Neural progenitor cell (in vitro differentiated cells): ENCODE data around the gene USP37. TPM values are rescaled to one million over a fixed set of nuclear protein-coding genes. Genes with fewer than 3 reads are reported as not detected.

Experiments
- DNase-seq: peaks from one replicate; pipeline ENCODE4 v3.0.0-alpha.2; 2016; ENCODE audit warnings: low spot score
- H2AFZ ChIP-seq: fragments of 200-600 bp; sonication (generic); replicated peaks from 2 replicates; pipeline ENCODE4 v1.6.1; 2016; ENCODE audit warnings: antibody characterized with exemption
- H3F3A ChIP-seq: fragments of 200-600 bp; sonication (generic); 2 replicates; pipeline ENCODE4 v1.6.1; 2016; ENCODE audit warnings: antibody characterized with exemption, low read depth
- H3K27ac ChIP-seq: fragments of 200-600 bp; sonication (generic); 2 replicates; pipeline ENCODE4 v1.5.1; 2016; ENCODE audit warnings: mild to moderate bottlenecking
- H3K27me3 ChIP-seq: fragments of 200-600 bp; sonication (generic); 2 replicates; pipeline ENCODE4 v1.6.1; 2016; ENCODE audit warnings: mild to moderate bottlenecking, moderate library complexity
- H3K36me3 ChIP-seq: fragments of 200-600 bp; sonication (generic); 2 replicates; pipeline ENCODE4 v1.5.1; 2016
- H3K4me1 ChIP-seq: fragments of 200-600 bp; sonication (generic); 2 replicates; pipeline ENCODE4 v1.6.1; 2016; ENCODE audit warnings: mixed run types
- H3K4me2 ChIP-seq: fragments of 200-600 bp; sonication (generic); 2 replicates; pipeline ENCODE4 v1.6.1; 2016
- H3K4me3 ChIP-seq: fragments of 200-600 bp; sonication (generic); 2 replicates; pipeline ENCODE4 v1.5.1; 2016
- H3K79me2 ChIP-seq: fragments of 200-600 bp; sonication (generic); 2 replicates; pipeline ENCODE4 v1.6.1; 2016; ENCODE audit warnings: low read depth
- H3K9ac ChIP-seq: fragments of 200-600 bp; sonication (generic); 2 replicates; pipeline ENCODE4 v1.6.1; 2016
- H3K9me3 ChIP-seq: fragments of 200-600 bp; sonication (generic); 2 replicates; pipeline ENCODE4 v1.5.1; 2016; ENCODE audit warnings: low read depth
- H4K20me1 ChIP-seq: fragments of 200-600 bp; sonication (generic); 2 replicates; pipeline ENCODE4 v1.6.1; 2016; ENCODE audit warnings: low read depth
- H3K27ac Mint-ChIP-seq: 3 replicates; pipeline ENCODE4 v1.8.0; 2021; ENCODE audit warnings: mixed read lengths
- H3K27me3 Mint-ChIP-seq: 2 replicates; pipeline ENCODE4 v1.8.0; 2022; ENCODE audit warnings: low read depth, mild to moderate bottlenecking, inconsistent platforms, moderate library complexity, mixed read lengths; ENCODE audit not compliant: insufficient read depth
- H3K36me3 Mint-ChIP-seq: 3 replicates; pipeline ENCODE4 v1.8.0; 2021; ENCODE audit warnings: mixed read lengths
- H3K4me1 Mint-ChIP-seq: 3 replicates; pipeline ENCODE4 v1.8.0; 2021; ENCODE audit warnings: mixed read lengths
- H3K4me3 Mint-ChIP-seq: 3 replicates; pipeline ENCODE4 v1.8.0; 2021; ENCODE audit warnings: mild to moderate bottlenecking, moderate library complexity, mixed read lengths
- H3K9me3 Mint-ChIP-seq: 3 replicates; pipeline ENCODE4 v1.8.0; 2020; ENCODE audit warnings: mixed read lengths
- CTCF ChIP-seq: fragments of 200-600 bp; sonication (generic); IDR thresholded peaks from 2 replicates; pipeline ENCODE4 v1.5.1; 2017; ENCODE audit warnings: antibody characterized with exemption, mild to moderate bottlenecking
- EZH2 ChIP-seq: fragments of 200-600 bp; sonication (generic); IDR thresholded peaks from 2 replicates; pipeline ENCODE4 v1.6.1; 2017; ENCODE audit warnings: antibody characterized with exemption, mild to moderate bottlenecking, moderate library complexity
- EZH2phosphoT487 ChIP-seq: fragments of 200-600 bp; sonication (generic); IDR thresholded peaks from 2 replicates; pipeline ENCODE4 v1.6.1; 2017; ENCODE audit warnings: antibody characterized with exemption
- total RNA-seq: library from RNA; depleted of rRNA; stranded (reverse); fragments of >200 nt; gene quantifications from 2 replicates; pipeline ENCODE4 v1.2.3, GENCODE V29; 2015; ENCODE audit warnings: low replicate concordance

Gene USP37
- total RNA-seq, 1 donor from 2014 or later = 35.1 TPM

DNA sequence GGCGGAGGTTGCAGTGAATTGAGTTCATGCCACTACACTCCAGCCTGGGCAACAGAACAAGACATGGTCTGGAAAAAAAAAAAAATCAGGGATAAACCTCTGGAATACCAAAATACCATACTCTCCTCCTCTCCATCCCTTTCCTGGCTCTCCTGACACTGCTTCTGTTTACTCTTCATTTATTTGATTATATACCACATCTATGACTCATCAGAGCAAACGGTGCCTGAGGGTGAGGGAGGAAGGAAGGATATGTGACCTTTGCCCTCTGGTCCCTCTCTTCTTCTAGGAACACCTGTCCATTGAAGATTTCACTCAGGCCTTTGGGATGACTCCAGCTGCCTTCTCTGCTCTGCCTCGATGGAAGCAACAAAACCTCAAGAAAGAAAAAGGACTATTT lies 119.2 kb downstream of the USP37 start:
- DNase-seq = no peak
- no peaks in the 10 kb centered on the region for H3K27me3 Mint-ChIP-seq
- H3K9me3 Mint-ChIP-seq = no peaks in the 10 kb centered on the region
- H3K9ac ChIP-seq = no peak overlapping the region
- TF ChIP-seq EZH2 (no peak), CTCF (no peak)
- no peak overlapping the region for H3K27ac Mint-ChIP-seq
- H3K4me3 Mint-ChIP-seq = no peak overlapping the region
- H3K27ac ChIP-seq = no peak overlapping the region
- H3K9me3 ChIP-seq = no peaks in the 10 kb centered on the region
- no peaks in the 10 kb centered on the region for H3K79me2 ChIP-seq
- H4K20me1 ChIP-seq = no peaks in the 10 kb centered on the region
- no peaks in the 10 kb centered on the region for H3K27me3 ChIP-seq
- H3K36me3 ChIP-seq = peaks cover 4% of the 10 kb centered on the region
- H3K4me2 ChIP-seq = no peak overlapping the region
- no peaks in the 10 kb centered on the region for H3F3A ChIP-seq
- H3K36me3 Mint-ChIP-seq = peaks cover 11% of the 10 kb centered on the region
- H3K4me3 ChIP-seq = no peak overlapping the region
- H3K4me1 Mint-ChIP-seq = no peaks in the 10 kb centered on the region
- H3K4me1 ChIP-seq = no peaks in the 10 kb centered on the region
- no peak overlapping the region for H2AFZ ChIP-seq

DNA sequence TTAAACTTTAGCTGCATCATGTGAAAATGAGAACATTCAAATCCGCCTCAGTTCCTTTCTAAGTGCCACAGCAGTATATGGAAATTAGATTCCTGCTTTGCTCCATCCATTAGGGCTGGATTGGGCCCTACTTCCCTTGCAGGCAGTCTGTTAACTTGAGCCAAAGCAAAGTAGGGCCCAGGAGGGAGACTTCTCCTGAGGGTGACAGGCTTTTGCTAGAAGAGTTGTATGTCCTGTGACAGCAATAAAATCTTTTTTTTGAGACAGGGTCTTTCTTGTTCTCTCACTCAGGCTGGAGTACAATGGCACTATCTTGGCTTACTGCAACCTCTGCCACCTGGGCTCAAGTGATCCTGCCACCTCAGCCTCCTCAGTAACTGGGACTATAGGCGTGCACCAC lies 121.1 kb downstream of the USP37 start:
- Histone ChIP-seq H3K9ac (no peak overlapping the region), H3K79me2 (no peaks in the 10 kb centered on the region), H3K36me3 (no peaks in the 10 kb centered on the region), H3K27me3 (no peaks in the 10 kb centered on the region), H3K4me3 (no peak overlapping the region), H3K4me1 (no peaks in the 10 kb centered on the region), H3K27ac (no peak overlapping the region), H4K20me1 (no peaks in the 10 kb centered on the region), H2AFZ (no peak overlapping the region), H3F3A (no peaks in the 10 kb centered on the region), H3K4me2 (no peak overlapping the region), H3K9me3 (no peaks in the 10 kb centered on the region)
- TF ChIP-seq EZH2 (no peak), CTCF (no peak), EZH2phosphoT487 (no peak)
- no peaks in the 10 kb centered on the region for H3K27me3 Mint-ChIP-seq
- no peak overlapping the region for H3K4me3 Mint-ChIP-seq
- peaks cover 7% of the 10 kb centered on the region for H3K36me3 Mint-ChIP-seq
- H3K4me1 Mint-ChIP-seq = no peaks in the 10 kb centered on the region
- no peaks in the 10 kb centered on the region for H3K9me3 Mint-ChIP-seq
- H3K27ac Mint-ChIP-seq = no peak overlapping the region
- no peak for DNase-seq

GRCh38 chr2:218446547-218446946 lies 121.6 kb downstream of the USP37 start:
- H3K27ac ChIP-seq = no peak overlapping the region
- Mint-ChIP-seq H3K9me3 (no peaks in the 10 kb centered on the region), H3K4me1 (no peaks in the 10 kb centered on the region), H3K36me3 (peaks cover 7% of the 10 kb centered on the region), H3K4me3 (no peak overlapping the region), H3K27me3 (no peaks in the 10 kb centered on the region), H3K27ac (no peak overlapping the region)
- no peak overlapping the region for H2AFZ ChIP-seq
- no peak overlapping the region for H3K4me3 ChIP-seq
- no peak overlapping the region for H3K9ac ChIP-seq
- H3K4me1 ChIP-seq = no peaks in the 10 kb centered on the region
- H3K9me3 ChIP-seq = no peaks in the 10 kb centered on the region
- no peaks in the 10 kb centered on the region for H3K79me2 ChIP-seq
- no peak overlapping the region for H3K4me2 ChIP-seq
- TF ChIP-seq EZH2phosphoT487 = no peak
- no peak for TF ChIP-seq CTCF
- no peak for TF ChIP-seq EZH2
- no peaks in the 10 kb centered on the region for H3K36me3 ChIP-seq
- no peaks in the 10 kb centered on the region for H4K20me1 ChIP-seq
- H3K27me3 ChIP-seq = no peaks in the 10 kb centered on the region
- no peak for DNase-seq
- H3F3A ChIP-seq = no peaks in the 10 kb centered on the region

DNA sequence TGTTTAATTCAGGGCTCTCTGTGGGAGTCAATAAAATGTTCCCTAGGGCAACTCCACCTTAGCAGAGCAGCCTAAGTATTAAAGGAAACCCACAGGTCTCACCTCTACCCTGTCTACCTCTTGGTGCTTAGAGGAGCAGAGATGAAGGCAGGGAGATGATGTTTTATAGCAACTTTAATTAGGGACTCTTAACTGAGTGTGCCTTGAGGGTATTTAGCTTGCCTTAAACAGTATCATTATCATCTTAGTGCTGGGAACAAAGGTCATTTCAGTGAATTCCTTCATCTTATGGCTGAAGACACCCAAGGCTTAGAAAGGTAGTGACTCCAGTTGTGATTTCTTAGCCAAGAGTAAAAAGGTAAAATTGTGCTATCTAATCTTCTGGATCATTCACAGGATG lies 122.5 kb downstream of the USP37 start:
- Histone ChIP-seq H3K9me3 (no peaks in the 10 kb centered on the region), H3K4me1 (no peaks in the 10 kb centered on the region), H3K9ac (no peak overlapping the region), H3K79me2 (no peaks in the 10 kb centered on the region), H3K27ac (no peak overlapping the region), H4K20me1 (no peaks in the 10 kb centered on the region), H3K36me3 (no peaks in the 10 kb centered on the region), H3K4me2 (no peak overlapping the region), H3K27me3 (no peaks in the 10 kb centered on the region), H3F3A (no peaks in the 10 kb centered on the region), H2AFZ (no peak overlapping the region), H3K4me3 (no peak overlapping the region)
- TF ChIP-seq EZH2phosphoT487 (no peak), CTCF (no peak), EZH2 (no peak)
- no peak for DNase-seq
- Mint-ChIP-seq H3K36me3 (peaks cover 7% of the 10 kb centered on the region), H3K4me3 (no peak overlapping the region), H3K9me3 (no peaks in the 10 kb centered on the region), H3K27ac (no peak overlapping the region), H3K4me1 (no peaks in the 10 kb centered on the region), H3K27me3 (no peaks in the 10 kb centered on the region)
